Left hindlimb (tissue), 1 donor: Measurements from ENCODE around the gene FBXW8.

Experiments
- DNase-seq: peaks from one replicate; pipeline ENCODE4 v3.0.0-alpha.2; 2018

The FBXW8 gene

DNA sequence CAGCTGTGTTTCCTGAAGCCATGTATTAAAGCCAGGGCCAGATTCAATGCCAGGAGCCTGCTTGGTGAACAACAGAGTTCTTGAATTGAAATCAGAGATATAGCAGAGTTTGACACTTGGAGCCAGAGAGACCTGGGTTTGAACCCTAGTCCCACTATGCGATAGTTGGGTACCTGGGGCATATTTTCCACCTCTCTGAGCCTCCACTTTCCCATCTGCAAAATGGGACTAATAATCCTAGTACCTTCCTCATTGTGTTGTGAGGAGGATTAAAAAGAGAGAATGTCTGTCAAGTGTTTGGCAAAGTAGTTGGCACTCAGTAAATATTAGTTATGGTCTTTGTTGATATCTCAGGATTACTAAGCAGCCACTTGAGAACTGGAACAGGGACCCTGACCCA, 23.5 kb upstream of the FBXW8 start:
- DNase-seq, result no peak

DNA sequence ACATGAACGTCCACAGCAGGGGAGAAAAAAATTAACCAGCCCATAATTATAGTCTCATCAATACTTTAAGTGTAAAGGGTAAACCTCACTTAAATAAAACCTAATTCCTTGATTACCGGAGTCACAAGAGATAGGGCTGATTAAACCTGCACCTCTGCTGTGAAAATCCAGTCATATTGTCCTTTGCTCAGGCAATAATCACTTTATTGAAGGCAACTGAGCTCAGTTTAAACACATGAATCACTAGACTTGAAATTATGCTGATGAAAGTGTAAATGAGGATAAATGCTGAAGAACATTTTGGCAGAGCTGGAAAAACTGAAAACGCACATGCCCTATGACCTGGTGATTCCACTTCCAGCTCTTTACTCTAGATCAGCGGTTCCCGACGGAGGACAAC, 22.9 kb upstream of the FBXW8 start:
- no peak for DNase-seq

DNA sequence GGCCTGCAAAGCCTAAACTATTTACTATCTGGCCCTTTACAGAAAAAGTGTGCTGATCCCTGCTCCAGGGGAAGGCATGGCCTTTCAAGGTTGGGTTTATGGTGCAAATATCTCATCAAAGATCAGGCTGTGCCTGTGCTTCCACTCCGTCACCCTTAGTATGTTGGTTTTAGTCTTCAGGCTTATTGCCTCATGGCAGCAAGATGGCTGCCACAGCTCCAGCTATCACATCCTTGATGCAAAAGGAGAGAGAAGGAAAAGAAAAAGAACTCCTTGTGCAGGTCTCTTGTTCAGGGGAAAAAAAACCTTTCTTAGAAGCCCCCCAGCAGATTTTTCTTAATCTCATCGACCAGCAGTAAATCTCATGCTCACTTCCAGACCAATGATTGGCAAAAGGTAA, 20.4 kb upstream of the FBXW8 start:
- DNase-seq, result no peak

DNA sequence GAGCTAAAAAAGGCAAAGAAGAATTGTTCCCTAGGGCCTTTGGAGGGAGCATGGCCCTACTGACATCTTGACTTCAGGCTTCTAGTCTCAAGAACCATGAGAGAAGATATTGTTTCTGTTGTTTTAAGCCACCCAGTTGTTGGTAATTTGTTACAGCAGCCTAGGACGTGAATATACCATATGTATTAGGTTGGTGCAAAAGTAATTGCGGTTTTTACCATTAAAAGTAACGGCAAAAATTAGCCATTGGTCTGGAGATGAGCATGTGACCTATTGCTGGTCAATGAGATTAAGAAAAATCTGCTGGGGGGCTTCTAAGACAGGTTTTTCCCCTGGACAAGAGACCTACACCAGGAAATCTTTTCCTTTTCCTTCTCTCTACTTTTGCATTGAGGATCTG, 19.7 kb upstream of the FBXW8 start:
- DNase-seq, result no peak

DNA sequence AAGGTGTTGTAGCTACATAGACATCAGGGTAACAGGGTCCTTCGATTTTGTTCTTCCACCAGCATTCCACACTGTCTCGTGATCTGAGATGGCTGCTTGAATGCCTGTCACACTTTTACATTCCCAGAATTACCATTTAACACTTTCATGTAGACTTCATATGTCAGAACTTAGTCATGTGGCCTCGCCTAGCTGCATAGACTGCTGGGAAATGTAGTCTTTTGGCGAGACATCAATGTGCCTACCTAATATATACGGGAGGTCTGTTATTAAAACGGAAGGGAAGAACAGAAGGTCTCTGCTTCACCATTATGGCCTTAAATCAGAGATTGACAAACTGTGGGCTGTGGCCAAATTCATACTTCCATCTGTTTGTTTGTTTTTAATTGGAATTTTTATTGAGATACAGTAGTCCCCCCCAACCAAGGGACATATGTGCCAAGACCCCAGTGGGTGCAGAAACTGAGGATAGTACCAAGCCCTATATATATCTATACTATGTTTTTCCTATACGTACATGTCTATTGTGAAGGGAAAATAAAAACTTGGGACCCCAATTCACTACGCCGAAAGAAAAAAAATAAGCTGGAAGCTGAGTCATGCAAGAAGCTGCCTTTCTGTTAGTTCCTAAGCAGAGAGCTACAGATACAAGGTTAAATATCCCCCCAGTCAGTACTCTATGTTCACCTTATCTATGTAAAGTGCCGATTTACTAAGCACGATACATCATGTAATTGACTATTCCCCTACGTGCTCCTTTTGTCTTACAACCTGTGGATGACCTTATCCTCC, 18.2 kb upstream of the FBXW8 start:
- DNase-seq, result no peak

DNA sequence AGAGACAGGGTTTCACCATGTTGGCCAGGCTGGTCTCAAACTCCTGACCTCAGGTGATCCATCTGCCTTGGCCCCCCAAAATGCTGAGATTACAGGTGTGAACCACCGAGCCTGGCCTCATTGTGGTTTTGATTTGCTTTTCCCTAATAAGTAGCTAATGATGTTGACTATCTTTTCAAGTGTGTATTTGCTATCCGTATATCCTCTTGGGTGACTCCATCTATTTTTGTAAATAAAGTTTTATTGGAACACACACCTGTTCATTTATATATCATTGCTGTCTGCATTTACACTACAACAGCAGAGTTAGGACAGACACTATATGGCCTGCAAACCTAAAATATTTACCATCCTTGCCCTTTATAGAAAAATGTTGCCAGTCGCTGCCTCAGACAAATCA, 15.8 kb upstream of the FBXW8 start:
- no peak for DNase-seq

DNA sequence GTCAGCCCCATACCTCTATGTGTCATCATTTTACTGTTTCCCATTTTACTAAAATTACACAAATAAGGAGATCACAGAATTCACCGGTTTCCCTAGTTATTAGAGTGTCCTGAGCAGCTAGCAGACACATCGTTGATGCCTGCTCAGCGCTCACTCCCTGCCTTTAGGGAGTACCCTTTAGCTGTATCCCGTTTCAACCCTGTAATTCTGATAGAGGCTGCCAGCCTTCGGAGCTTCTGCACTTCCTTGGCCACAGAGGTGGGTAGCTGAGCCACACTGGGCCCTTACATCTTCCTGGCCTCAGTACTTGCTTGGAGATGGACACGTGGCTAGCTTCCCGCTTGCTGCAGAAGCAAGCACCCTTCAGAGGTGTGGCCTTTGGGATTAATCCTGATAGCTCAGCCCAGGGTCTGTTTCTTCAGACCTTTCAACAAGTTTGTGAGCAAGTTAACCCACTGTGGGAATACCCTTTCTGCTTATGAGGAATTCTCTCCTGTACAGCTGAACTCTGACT, 14.3 kb upstream of the FBXW8 start:
- no peak for DNase-seq

DNA sequence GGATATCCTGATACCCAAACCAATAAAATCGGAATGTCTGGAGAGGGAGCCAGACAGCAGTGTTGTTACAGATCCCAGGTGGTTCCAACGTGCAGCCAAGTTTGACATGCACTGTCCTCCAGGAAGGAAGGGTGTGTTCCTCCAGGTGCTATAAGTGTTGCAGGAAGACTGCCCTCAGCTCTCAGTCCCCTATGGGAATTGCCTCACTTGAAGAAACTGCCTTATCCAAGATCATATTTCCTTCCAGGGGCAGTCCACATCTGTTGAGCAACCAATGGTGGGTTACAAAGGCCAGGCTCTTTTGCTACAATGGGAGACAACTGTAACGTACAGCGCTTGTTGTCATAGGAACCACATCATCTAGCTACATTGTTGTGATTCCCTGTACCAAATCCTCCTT, 13.3 kb upstream of the FBXW8 start:
- no peak for DNase-seq

DNA sequence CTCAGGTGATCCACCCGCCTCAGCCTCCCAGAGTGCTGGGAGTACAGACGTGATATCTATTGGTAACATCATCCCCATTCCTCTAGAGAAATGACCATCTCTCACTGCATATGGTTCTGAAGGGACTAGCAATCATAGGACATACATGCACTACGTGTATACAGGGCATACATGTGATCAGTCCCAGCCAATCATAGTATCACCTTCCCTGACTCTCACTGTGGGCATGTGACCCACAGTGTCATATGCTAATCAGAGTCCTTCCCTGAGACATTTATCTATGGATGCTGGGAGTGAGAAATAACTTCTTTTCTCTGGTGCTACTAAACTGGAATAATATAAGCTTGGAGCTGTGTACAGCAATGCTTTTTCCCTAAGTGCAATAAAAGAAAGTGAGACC, 12.1 kb upstream of the FBXW8 start:
- DNase-seq, result no peak

DNA sequence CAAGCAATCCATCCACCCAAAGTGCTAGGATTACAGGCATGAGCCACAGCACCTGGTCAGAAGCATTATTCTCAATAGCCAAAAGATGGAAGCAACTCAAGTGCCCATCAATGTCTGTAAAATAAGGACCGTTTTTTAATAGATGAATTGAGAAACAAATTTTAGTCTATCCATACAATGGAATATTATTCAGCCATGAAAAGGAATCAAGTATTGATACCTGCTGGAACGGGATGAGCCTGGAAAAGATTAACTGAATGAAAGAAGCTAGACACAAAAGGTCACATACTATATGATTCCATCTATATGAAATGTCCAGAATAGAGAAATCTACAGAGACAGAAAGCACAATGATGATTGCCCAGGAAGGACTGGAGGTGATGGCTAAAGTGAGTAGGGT, 9.1 kb upstream of the FBXW8 start:
- DNase-seq, result no peak

DNA sequence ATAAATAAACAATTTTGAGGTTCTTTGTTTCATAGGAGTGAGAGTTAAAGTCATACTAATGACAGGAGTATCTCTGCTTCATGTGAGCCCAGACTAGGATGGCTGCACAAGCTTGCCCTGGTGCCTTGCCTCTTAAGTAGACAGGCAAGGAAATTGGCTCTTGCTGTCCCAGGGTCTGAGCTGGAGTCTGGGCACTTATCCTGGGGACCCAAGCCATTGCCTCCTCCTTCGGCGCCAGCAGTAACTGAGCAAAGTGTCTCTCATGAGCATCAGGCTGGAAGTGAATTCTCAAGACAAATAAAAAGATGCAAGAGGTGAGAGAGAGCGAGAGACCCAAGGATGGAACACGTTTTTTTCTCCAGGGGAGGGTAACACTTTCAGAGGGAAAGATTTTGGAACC, 6.9 kb upstream of the FBXW8 start:
- DNase-seq, result no peak

DNA sequence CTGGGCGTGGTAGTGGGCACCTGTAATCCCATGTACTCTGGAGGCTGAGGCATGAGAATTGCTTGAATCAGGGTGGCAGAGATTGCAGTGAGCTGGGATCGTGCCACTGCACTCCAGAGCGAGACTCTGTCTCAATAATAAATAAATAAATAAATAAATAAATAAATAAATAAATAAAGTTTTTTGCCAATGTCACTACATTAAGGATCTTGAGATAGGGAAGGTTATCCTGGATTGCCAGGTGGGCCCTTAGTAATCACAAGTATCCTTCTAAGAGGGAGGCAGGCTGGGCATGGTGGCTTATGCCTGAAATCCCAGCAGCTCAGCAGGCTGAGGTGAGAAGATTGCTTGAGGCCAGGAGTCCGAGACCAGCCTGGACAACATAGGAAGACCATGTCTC, 4.5 kb upstream of the FBXW8 start:
- no peak for DNase-seq

DNA sequence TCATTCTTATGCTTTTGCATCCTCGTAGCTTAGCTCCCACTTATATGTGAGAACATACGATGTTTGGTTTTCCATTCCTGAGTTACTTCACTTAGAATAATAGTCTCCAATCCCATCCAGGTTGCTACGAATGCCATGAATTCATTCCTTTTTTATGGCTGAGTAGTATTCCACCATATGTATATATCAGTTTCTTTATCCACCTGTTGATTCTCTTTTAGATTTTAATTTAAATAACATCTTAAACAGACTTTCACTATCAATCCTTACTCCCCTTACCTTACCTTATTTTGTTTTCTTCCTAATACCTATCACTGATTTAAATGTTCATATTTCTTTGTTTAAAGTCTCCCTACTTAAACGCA, 488 bp upstream of the FBXW8 start:
- DNase-seq, result no peak

DNA sequence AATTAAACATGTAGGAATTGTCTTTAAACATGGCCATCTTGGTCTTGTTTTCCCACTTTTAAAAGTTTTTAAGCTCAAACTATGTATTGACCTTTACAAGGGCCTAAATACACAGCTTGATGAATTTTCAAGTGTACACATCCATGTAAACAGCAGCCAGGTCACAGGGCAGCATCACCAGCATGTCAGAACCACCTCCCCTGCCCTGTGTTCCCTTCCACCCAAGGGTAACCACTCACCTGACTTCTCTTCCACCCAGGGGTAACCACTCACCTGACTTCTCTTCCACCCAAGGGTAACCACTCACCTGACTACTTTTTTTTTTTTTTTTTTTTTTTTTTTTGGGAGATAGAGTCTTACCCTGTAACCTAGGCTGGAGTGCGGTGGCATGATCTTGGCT, 4.6 kb downstream of the FBXW8 start:
- DNase-seq, result no peak

DNA sequence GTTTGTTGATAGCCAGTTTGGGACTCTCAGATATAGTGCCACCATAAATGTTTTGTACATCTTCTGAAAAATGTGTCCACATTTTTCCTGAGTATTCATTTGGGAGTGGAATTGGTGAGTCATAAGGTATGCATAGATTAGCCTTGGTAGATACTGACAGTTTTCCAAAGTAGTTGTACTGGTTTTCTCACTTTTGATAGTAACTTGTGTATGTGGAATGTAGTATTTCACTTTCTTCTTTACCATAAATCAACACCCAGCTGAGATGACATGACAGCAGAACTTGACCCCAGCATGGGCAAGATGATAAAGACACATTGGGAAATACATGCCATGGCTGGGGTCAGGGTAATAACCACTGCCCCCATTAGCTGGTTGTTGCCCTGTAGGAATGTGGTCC, 5.4 kb downstream of the FBXW8 start:
- no peak for DNase-seq

DNA sequence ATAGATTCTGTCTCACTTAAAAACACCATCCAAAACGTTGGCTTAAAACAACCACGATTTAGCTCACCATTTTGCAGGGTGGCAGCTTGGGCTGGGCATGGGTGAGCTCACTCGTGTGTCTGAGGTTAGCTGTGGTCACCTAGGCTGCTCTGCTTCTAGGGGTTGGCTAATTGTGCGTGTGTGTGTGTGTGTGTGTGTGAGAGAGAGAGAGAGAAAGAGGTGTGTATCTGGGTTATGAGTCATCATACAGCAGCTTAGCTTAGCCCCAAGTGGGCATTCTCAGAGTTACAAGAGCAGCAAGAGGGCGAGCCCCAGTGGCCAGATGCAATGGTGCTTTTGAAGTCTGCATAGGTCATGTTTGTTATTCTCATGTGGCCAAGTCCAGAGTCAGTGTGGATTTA, 6.0 kb downstream of the FBXW8 start:
- DNase-seq, result no peak

DNA sequence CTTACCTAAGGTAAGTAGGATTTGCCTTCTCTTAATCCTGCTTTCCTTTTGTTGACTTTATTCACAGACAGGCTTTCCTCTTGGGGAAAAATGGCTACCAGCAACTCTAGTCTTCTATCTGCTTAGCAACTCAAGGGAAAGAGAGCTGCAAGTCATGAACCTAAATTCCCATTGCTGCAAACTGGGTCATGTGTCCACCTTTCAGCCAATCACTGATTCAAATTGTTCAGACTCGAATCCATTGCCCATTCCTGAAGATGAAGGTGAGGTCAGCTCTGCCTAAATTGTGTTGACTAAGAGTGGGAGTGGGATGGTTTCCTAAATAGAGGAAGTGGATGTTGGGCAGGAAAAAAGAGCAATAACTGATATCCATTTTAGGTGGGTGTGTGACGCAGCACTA, 7.7 kb downstream of the FBXW8 start:
- no peak for DNase-seq

DNA sequence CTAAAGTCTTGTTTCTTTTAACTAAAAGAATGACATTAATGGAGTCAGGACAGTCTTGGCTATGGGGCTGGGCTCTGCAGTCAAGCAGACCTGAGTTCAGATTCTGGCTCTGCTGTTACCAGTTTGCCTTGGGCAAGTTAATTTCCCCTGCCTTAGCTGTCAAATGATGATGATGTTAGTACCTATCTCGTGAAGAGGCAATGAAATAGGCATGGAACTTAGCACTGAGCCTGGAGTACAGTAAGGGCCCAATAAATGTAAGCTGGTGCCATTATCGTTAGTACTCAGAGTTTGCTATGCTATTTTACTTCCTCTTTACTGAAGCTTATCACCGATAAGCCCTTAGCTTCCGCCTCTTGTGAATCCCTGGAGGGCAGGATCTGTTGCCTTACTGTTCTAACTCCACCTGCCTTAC, 8.5 kb downstream of the FBXW8 start:
- DNase-seq, result no peak

DNA sequence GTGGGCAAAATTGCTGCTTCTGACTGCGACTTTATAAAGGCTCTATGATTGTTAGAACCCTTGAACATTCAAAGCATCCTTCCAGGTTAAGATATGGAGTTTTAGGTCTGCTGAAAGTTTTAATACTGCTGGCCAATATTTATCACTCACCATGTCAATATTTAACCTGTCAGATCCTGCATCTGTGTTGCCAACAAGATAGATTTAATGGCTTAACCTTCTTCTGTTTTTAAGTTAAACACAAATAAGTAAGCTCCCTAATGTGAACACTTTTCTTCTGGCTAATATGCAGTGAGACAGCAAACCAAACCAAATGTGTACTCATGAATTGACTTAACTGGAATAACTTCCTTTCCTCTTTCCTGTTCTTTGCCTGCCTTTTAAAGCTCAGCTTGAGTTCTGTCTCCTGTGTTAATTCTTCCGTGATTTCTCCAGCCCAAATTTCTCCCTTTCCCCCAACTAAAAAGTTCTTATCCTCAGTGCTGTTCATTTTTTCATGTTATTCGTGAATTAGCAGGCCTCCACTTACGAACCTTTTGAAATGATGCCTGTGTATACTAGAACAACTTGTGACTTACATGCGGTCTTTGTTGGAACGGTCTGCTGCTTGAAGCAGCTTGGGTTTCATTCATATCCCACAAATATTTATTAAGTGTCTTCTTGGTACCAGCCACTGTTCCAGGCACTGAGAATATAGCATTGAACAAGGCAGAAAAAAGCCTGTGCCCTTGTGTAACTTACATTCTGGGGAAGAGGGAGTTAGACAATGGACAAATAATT, 9.1 kb downstream of the FBXW8 start:
- DNase-seq, result no peak

DNA sequence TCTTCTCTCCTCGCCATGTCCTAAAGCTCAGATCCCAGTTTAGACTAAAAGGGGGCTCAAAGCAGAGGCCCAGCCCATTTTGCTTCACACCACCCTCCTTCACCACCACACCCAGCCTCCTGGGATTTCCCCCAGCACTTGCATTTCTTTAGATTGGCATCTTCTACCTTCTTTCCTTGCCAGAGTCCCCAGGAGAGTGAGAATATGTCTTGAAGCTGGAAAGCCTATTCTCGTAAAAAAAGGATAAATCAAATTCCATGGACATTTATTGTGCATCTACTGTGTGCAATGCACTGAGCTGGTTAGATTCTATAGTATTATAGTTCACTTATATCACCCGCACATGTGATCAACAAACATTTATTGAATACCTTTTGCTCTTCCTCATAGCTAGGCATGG, 10.2 kb downstream of the FBXW8 start:
- DNase-seq, result no peak

DNA sequence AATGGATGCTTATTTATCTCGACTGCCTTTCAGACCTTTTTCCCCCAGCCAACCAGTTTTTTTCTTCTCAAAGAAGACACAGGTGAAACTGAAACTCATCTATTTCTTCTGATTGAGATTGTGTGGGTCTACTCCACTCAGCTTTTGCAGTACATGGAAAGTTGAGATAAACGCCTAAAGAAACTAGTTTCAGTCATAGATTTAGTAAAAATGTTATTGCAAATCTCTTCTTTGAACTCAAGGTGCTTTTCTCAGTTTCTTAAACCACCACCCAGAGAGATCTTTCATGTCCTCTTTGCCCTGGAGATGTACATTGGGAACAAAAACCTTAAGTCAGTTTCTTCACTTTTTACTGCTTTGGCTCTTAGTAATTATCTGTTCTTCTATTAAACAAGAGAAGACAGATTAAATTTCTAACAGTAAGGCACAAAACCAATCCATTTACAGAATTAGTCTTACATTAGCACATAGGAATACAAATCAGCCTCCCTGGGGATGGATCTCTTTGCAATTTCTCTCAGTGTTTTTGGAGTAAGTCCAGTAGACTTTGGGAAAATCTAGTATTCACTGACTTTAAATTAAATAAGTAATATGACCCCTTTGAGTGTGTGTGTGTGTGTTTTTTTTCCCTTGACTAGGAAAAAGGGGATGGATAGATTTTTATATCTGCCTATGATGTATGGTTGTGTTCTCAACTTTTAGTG, 11.6 kb downstream of the FBXW8 start:
- no peak for DNase-seq

DNA sequence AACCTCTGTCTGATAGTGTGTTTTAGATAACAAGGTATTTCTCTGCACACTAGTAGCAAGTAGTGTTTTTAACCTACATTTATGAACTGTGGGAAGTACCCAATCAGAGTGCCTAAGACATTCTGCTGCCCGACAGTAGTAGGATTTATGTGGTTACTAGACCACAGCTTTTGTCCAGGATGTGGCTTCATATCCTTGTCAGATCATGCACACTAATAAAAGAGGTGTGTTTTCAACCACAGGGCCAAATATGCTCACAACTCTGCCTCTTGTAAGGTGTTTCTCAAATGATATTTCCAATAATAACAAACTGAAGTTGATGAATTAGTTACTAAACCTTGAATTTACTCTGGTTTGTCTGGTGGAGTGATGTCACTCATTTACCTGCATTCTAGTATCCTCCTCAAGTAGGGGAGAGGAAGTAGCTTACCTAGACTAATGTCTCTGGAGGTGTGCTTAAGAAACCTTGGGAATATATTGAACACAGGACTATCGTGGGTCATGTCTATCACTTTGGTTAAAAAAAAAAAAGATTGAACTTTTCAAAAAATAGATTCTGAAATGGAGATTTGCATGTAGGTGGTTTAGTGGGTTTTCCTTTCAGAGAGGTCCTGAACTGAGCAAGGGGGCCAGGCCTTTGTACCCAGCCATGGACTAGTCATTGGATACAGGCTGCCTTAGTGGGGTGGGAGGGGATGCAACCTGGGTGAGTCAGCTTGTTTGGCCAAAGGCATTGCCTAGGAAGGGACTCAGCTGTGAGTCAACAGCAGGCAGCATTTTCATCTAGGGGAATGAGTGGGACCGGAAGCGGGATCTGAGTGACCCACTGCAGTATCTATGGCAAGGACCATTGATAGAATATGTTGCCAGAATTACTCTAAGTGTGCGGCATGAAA, 14.1 kb downstream of the FBXW8 start:
- no peak for DNase-seq
